GM18867 (cell line): ENCODE results near the gene ANGPTL5.
A peak's percentile ranks its signal among the peaks of the same experiment; 100 is the strongest.
"Not testable (repeated sequence)": the region's sequence is repeated elsewhere in the genome, so short reads cannot be mapped to it uniquely, and the experiment has no call there.

ENCODE experiments used
- ATAC-seq: cut with Tn5 transposase; IDR thresholded peaks from one replicate; pipeline ENCODE4 v1.9.1; 2021; ENCODE audit warnings: mild to moderate bottlenecking, moderate library complexity; ENCODE audit not compliant: unreplicated experiment

ANGPTL5 gene

GRCh38 chr11:101916422-101916821 lies at the start of gene ANGPTL5:
Gene ANGPTL5, minus strand, starts transcription at chr11:101916522. Its CDS starts 8,613 bp downstream, at chr11:101907909.
- ATAC-seq = no peak

GRCh38 chr11:101964200-101964599 lies 47.9 kb upstream of the ANGPTL5 start:
- not testable (repeated sequence) for ATAC-seq

- no peak for ATAC-seq
These were observed 43.9 kb upstream of the ANGPTL5 start for GRCh38 chr11:101960231-101960630.

DNA sequence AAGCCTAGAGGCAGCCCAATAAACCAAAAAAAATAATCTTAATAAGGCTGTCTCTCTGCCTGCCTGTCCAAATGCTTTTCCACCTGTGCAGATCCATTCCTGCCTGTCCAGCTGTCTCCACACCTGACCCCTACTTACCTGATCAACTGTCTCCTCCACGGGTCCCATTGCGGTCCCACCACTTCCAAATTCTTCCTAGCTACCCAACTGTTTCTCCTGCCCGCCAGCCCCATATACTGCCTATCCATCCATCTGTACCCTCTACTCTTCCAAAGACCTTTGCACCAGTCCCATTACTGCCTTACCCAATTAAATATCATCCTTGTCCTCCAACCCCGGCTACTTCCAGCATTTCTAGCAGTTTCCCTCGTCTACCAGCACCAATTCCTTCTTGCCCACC lies 39.4 kb upstream of the ANGPTL5 start:
- ATAC-seq = no peak

DNA sequence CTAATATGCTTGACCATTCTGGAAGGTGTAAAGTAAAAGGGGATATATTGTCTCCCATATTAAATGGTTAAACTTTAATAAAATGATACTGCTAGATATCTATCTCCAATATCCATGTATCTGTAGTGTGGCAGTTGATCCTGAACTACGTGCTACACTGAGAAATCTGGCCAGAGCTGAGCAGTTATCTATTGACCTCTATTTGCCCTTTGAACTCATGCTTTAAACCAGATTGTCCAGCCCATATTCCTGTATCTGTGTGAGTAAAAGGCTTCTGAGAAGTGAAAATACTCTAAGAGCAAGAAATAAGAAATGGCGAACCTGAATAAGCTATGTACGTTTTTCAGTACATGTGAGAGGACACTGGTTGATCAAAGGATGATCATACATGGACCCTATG lies 39.0 kb upstream of the ANGPTL5 start:
- no peak for ATAC-seq

DNA sequence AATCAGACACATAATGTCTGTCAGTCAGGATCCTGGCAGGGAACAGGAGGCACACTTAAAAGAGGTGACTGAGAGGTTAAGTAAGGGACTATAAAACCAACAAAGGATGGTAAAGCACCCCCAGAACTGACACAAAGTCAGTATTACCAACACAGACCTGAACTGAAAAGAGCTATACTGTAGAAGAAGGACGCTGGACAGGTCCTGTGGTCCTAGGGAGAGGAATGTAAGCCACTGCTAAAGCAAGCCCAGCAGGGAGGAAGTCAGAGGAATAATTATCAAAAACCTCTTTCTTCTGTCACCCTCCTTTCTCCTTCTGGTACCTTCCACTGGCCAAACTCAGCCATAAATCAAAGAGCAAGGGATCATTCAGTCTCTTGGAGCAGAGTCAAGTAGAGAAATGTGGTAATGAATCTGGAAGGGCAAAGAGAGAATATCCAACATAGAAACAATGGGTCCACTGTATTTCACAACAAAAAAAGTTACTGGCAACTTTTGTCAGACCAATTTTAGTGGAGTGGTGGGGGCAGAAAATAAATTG lies 33.4 kb upstream of the ANGPTL5 start:
- ATAC-seq = no peak

DNA sequence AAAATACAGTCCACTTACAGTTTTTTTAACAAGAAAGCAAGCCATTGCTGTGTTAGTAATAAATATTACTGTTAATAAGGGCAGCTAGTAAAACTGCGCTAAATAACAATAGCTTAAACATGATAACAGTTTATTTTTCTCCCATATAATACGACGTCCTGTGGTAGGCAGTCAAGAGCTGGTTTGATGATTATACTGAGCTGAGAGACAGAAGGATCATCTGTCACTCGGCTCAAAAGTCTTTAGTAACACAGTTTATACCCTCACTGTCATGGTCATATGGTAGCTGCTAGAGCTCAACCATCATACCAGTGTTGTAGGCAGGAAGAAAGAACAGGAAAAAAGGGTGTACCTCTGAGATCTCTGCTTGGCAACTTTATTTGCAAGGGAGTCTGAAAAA lies 29.1 kb upstream of the ANGPTL5 start:
- no peak for ATAC-seq

DNA sequence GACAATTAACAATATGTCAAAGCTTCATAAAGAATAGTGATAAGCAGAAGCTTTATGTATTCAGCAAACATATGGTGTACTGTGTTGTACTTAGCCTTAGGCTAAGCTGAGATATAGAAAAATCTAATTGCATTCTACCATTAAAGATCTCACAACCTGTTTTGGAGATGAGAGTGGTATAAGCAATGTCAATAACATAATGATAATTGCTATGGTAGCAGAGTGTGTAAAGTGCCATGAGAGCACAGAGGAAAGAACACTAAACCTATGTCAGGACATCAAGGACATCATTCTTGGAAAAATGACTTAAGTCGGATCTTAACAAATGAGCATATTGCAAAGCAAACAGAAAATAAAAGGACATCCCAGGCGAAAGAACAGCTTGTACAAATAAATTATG lies 28.6 kb upstream of the ANGPTL5 start:
- ATAC-seq = no peak

GRCh38 chr11:101940901-101941520 lies 24.7 kb upstream of the ANGPTL5 start:
- no peak for ATAC-seq

DNA sequence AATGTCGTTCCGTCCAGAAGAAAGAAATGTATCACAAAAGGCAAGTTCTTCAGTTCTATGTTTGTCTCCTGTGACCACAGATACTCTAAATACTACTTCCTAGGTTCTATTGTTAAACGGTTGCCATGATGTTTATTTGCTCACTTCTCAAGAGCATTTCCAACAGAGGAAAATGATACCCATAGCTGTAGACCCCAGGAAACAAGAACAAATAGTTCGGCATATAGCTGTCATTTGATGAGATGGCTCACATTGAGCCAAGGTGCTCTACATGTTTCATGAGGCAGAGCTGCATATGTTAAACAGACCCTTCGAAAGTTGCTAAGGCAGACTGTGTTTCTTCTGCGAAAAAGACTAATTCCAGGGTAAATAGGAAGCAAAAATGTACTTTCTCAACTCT lies 15.4 kb upstream of the ANGPTL5 start:
- no peak for ATAC-seq

- no peak for ATAC-seq
These were observed 13.1 kb upstream of the ANGPTL5 start for GRCh38 chr11:101929294-101929915.

DNA sequence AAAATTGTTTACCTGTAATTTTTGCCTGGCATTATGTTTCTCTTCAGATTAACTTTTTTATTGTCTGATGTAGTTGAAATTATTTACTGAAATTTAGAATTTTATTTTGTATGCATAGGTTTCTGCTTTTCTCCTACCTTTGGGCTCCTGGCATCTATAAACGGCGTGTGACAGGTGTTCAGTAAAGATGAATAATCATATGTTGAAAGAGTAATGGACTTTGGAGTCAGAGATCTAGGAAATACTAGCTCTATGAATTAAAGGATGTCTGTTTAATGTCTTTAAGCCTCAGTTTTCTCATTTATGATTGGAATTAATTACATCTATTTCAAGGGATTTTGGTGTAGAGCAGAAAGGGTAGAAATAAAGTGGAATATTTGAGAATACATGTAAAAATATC lies 7.2 kb upstream of the ANGPTL5 start:
- no peak for ATAC-seq

DNA sequence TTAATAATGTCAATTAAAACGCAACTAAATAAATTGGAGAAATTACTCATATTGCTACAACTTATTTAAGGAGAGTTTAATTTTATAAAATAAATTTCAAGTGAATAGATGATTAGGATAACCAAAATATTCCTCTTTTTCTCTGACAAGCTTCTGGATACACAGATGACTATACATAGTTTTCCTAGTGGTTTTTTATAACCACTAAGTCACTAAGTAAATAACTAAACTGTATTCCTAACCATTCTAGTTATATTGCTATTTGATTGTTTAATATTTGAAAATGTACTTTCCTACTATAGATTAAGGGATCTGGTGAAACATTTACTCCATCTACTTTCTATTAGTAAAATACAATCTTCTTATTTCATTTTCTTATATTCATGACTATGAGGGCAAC lies 4.7 kb upstream of the ANGPTL5 start:
- ATAC-seq = no peak

DNA sequence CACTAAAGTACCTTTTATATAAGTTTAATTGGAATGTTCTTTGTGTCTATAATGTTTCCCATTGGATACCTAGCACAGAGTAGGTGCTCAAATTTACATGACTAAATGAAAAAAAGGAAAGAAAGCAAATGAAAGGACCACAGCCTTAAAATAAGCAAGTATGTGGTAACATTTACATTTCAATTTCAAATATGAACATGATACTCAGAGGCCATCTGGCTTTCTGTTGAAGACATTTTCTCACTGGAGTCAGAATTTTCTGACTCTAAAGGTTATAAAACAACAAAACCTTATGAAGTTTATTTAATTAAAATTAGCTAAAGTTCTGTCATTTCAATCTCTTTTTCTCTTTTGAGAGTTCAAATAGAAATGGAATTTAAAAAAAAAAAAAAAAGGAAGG lies 904 bp upstream of the ANGPTL5 start:
- no peak for ATAC-seq

- ATAC-seq = peak; percentile 39
These were observed 481 bp downstream of the ANGPTL5 start for GRCh38 chr11:101915791-101916291.

GRCh38 chr11:101914738-101915426 lies 1.4 kb downstream of the ANGPTL5 start, which contains the start of gene CEP126:
Gene CEP126, plus strand, starts transcription at chr11:101915010. Its CDS starts 275 bp downstream, at chr11:101915285.
- ATAC-seq = peak; percentile 100

GRCh38 chr11:101914341-101914737 lies 2.0 kb downstream of the ANGPTL5 start:
- no peak for ATAC-seq

DNA sequence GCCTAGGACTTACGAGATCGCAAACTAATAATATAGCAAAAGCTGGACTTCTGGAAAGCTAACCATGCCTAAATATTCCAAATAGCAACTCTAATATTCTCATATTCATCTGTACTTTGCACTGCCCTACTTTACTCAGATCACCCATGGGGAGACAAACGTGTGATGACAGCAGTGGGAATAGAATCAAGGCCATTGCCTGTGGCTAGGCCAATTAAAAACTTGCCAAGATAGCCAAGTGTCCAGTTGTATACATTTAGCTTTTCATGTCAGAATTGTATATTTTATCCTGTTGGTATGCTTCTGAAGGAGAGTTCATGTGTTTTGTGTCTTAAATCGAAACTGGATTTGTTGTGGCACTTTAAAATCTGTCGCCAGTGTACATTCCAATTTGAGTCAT lies 2.7 kb downstream of the ANGPTL5 start:
- no peak for ATAC-seq

- ATAC-seq = no peak
These were observed 3.5 kb downstream of the ANGPTL5 start for GRCh38 chr11:101912823-101913284.

- no peak for ATAC-seq
These were observed 7.2 kb downstream of the ANGPTL5 start for GRCh38 chr11:101909087-101909486.

DNA sequence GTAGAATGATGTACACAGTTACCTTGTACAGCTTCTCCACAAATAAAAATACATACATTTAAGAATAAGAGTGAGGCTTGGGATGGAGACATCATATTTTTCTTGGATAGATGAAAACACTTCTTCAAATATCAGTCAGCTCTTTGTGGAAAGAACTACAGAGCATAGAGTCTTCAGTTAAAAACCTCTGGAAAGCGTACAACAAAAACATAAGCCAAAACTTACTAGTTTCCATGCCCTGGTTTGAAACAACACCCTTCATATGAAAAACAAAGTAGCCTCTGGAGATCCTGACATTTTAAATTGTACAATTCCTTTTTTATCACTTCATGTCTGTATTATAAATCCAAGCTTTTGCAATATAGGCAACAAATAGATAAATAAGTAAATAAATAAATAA lies 8.5 kb downstream of the ANGPTL5 start:
- ATAC-seq = no peak

GRCh38 chr11:101894505-101894904 lies 21.8 kb downstream of the ANGPTL5 start:
- ATAC-seq = no peak
